ENCODE measurements around the gene CMC2. TPM values are rescaled to one million over a fixed set of nuclear protein-coding genes. Genes with fewer than 3 reads are reported as not detected.

Gene CMC2
- total and polyA plus RNA-seq, 10 of the 15 experiments (the other 5 are each of a cell fraction or from before 2014, with no cell fraction given): 62.8 to 251 (median 157) TPM

Other genes starting within 250 kb of the CMC2 start
- 7.1 and 7.6 TPM in 2 replicates for gene CDYL2, start 202.3 kb downstream of the CMC2 start, total RNA-seq (2014; rRNA removed)
- 7.3 and 8.4 TPM in 2 replicates for gene CDYL2, start 202.3 kb downstream of the CMC2 start, total RNA-seq (2014; rRNA removed; fragmentation: Illumina TruSeq; extraction: Trizol)
- gene CDYL2, start 202.3 kb downstream of the CMC2 start, total RNA-seq (2021): 20.1 and 22.9 TPM in 2 replicates
- 0.24 and 0.27 TPM in 2 replicates for gene CDYL2, start 202.3 kb downstream of the CMC2 start, polyA plus RNA-seq (2011; rRNA removed)
- gene CDYL2, start 202.3 kb downstream of the CMC2 start, polyA plus RNA-seq (2014; fragmentation: Illumina TruSeq; extraction: Trizol): 7.1 and 7.8 TPM in 2 replicates
- 1 to 10 TPM; 1.4 to 2.1 TPM for gene CDYL2, start 202.3 kb downstream of the CMC2 start, polyA plus RNA-seq (2014; fragmentation: Nextera tagmentation; extraction: Ambion mirVana)
- 3.4 and 3.8 TPM in 2 replicates for gene CDYL2, start 202.3 kb downstream of the CMC2 start, polyA plus RNA-seq (2014; rRNA removed)
- 1 to 10 TPM; 3.7 to 4.0 TPM for gene CDYL2, start 202.3 kb downstream of the CMC2 start, polyA plus RNA-seq (2016; fragmentation: Nextera tagmentation; extraction: Ambion mirVana)
- gene CENPN, start 329 bp upstream of the CMC2 start, total RNA-seq (2014; rRNA removed): 39.8 and 40.2 TPM in 2 replicates
- gene CENPN, start 329 bp upstream of the CMC2 start, total RNA-seq (2014; rRNA removed; fragmentation: Illumina TruSeq; extraction: Trizol): 48.8 and 49.8 TPM in 2 replicates
- gene CENPN, start 329 bp upstream of the CMC2 start, total RNA-seq (2021): 43.7 and 44.6 TPM in 2 replicates
- 63.9 and 97.4 TPM in 2 replicates for gene CENPN, start 329 bp upstream of the CMC2 start, polyA plus RNA-seq (2011; rRNA removed)
- gene CENPN, start 329 bp upstream of the CMC2 start, polyA plus RNA-seq (2014; fragmentation: Illumina TruSeq; extraction: Trizol): 68.9 and 76.4 TPM in 2 replicates
- 100 to 1,000 TPM; 134 to 143 TPM for gene CENPN, start 329 bp upstream of the CMC2 start, polyA plus RNA-seq (2014; fragmentation: Nextera tagmentation; extraction: Ambion mirVana)
- gene CENPN, start 329 bp upstream of the CMC2 start, polyA plus RNA-seq (2014; rRNA removed): 31.2 and 74.1 TPM in 2 replicates
- 10 to 100 TPM; 64.8 to 73.7 TPM for gene CENPN, start 329 bp upstream of the CMC2 start, polyA plus RNA-seq (2016; fragmentation: Nextera tagmentation; extraction: Ambion mirVana)
- 23.5 and 24.6 TPM in 2 replicates for gene ATMIN, start 29.0 kb upstream of the CMC2 start, total RNA-seq (2014; rRNA removed)
- 25.6 and 28.9 TPM in 2 replicates for gene ATMIN, start 29.0 kb upstream of the CMC2 start, total RNA-seq (2014; rRNA removed; fragmentation: Illumina TruSeq; extraction: Trizol)
- gene ATMIN, start 29.0 kb upstream of the CMC2 start, total RNA-seq (2021): 17.8 and 21.9 TPM in 2 replicates
- gene ATMIN, start 29.0 kb upstream of the CMC2 start, polyA plus RNA-seq (2011; rRNA removed): 25.8 and 26.4 TPM in 2 replicates
- 25.9 and 34.2 TPM in 2 replicates for gene ATMIN, start 29.0 kb upstream of the CMC2 start, polyA plus RNA-seq (2014; fragmentation: Illumina TruSeq; extraction: Trizol)
- 1 to 10 TPM; 5.2 to 8.7 TPM for gene ATMIN, start 29.0 kb upstream of the CMC2 start, polyA plus RNA-seq (2014; fragmentation: Nextera tagmentation; extraction: Ambion mirVana)
- gene ATMIN, start 29.0 kb upstream of the CMC2 start, polyA plus RNA-seq (2014; rRNA removed): 14.3 and 14.7 TPM in 2 replicates
- 1 to 10 TPM; 7.1 to 8.3 TPM for gene ATMIN, start 29.0 kb upstream of the CMC2 start, polyA plus RNA-seq (2016; fragmentation: Nextera tagmentation; extraction: Ambion mirVana)
- gene C16orf46, start 70.4 kb upstream of the CMC2 start, total RNA-seq (2014; rRNA removed): 0.05 TPM in 1 of 2 replicates, not detected in the other
- gene C16orf46, start 70.4 kb upstream of the CMC2 start, total RNA-seq (2014; rRNA removed; fragmentation: Illumina TruSeq; extraction: Trizol): not detected in 2 replicates
- gene C16orf46, start 70.4 kb upstream of the CMC2 start, total RNA-seq (2021): not detected in 2 replicates
- gene C16orf46, start 70.4 kb upstream of the CMC2 start, polyA plus RNA-seq (2011; rRNA removed): 0.22 and 0.23 TPM in 2 replicates
- gene C16orf46, start 70.4 kb upstream of the CMC2 start, polyA plus RNA-seq (2014; fragmentation: Illumina TruSeq; extraction: Trizol): 0.54 TPM in 1 of 2 replicates, not detected in the other
- gene C16orf46, start 70.4 kb upstream of the CMC2 start, polyA plus RNA-seq (2014; fragmentation: Nextera tagmentation; extraction: Ambion mirVana): under 1 TPM in 1 of 2 experiments, not detected in 1; 0.04 TPM
- 0.05 TPM in 1 of 2 replicates, not detected in the other for gene C16orf46, start 70.4 kb upstream of the CMC2 start, polyA plus RNA-seq (2014; rRNA removed)
- gene C16orf46, start 70.4 kb upstream of the CMC2 start, polyA plus RNA-seq (2016; fragmentation: Nextera tagmentation; extraction: Ambion mirVana): under 1 TPM; 0.06 to 0.46 TPM
- gene GCSH, start 89.5 kb upstream of the CMC2 start, total RNA-seq (2014; rRNA removed): 23.9 and 27.0 TPM in 2 replicates
- gene GCSH, start 89.5 kb upstream of the CMC2 start, total RNA-seq (2014; rRNA removed; fragmentation: Illumina TruSeq; extraction: Trizol): 38.9 and 44.3 TPM in 2 replicates
- gene GCSH, start 89.5 kb upstream of the CMC2 start, total RNA-seq (2021): 27.1 and 30.9 TPM in 2 replicates
- gene GCSH, start 89.5 kb upstream of the CMC2 start, polyA plus RNA-seq (2011; rRNA removed): 27.3 and 55.1 TPM in 2 replicates
- gene GCSH, start 89.5 kb upstream of the CMC2 start, polyA plus RNA-seq (2014; fragmentation: Illumina TruSeq; extraction: Trizol): 47.6 and 60.6 TPM in 2 replicates
- gene GCSH, start 89.5 kb upstream of the CMC2 start, polyA plus RNA-seq (2014; fragmentation: Nextera tagmentation; extraction: Ambion mirVana): 10 to 100 TPM; 14.7 to 40.2 TPM
- gene GCSH, start 89.5 kb upstream of the CMC2 start, polyA plus RNA-seq (2014; rRNA removed): 38.3 TPM in 2 replicates
- gene GCSH, start 89.5 kb upstream of the CMC2 start, polyA plus RNA-seq (2016; fragmentation: Nextera tagmentation; extraction: Ambion mirVana): 100 to 1,000 TPM in 1 of 2 experiments, 10 to 100 TPM in 1; 98.5 to 108 TPM
- gene BCO1, start 231.8 kb upstream of the CMC2 start, total RNA-seq (2014; rRNA removed): not detected in 2 replicates
- gene BCO1, start 231.8 kb upstream of the CMC2 start, total RNA-seq (2014; rRNA removed; fragmentation: Illumina TruSeq; extraction: Trizol): not detected in 2 replicates
- gene BCO1, start 231.8 kb upstream of the CMC2 start, total RNA-seq (2021): not detected in 2 replicates
- 0.12 and 0.14 TPM in 2 replicates for gene BCO1, start 231.8 kb upstream of the CMC2 start, polyA plus RNA-seq (2011; rRNA removed)
- gene BCO1, start 231.8 kb upstream of the CMC2 start, polyA plus RNA-seq (2014; fragmentation: Illumina TruSeq; extraction: Trizol): not detected in 2 replicates
- gene BCO1, start 231.8 kb upstream of the CMC2 start, polyA plus RNA-seq (2014; fragmentation: Nextera tagmentation; extraction: Ambion mirVana): under 1 TPM; 0.09 to 0.21 TPM
- not detected in 2 replicates for gene BCO1, start 231.8 kb upstream of the CMC2 start, polyA plus RNA-seq (2014; rRNA removed)
- not detected for gene BCO1, start 231.8 kb upstream of the CMC2 start, polyA plus RNA-seq (2016; fragmentation: Nextera tagmentation; extraction: Ambion mirVana)

All from GM12878 (cell line).